BJ (cell line): ENCODE results near the gene FANCD2. TPM values are rescaled to one million over a fixed set of nuclear protein-coding genes. Genes with fewer than 3 reads are reported as not detected.
"Not testable (repeated sequence)": the region's sequence is repeated elsewhere in the genome, so short reads cannot be mapped to it uniquely, and the experiment has no call there.

Source experiments
- CTCF ChIA-PET: fragments of 350-600 bp; formaldehyde crosslinking; extraction: SDS; loops from one replicate; lab custom pipeline; 2021; ENCODE audit warnings: antibody characterized with exemption, inconsistent platforms; lab: Yijun Ruan, JAX
- POLR2A ChIA-PET: fragments of 300-600 bp; sonication (Branson Sonifier 250); formaldehyde crosslinking; extraction: SDS; loops from one replicate; lab custom pipeline; 2021; ENCODE audit warnings: antibody characterized with exemption; lab: Charles Lee
- DNase-seq: peaks from one replicate; pipeline ENCODE4 v3.0.0-alpha.2; 2011; ENCODE audit warnings: low read depth
- H3K27me3 ChIP-seq: 2 replicates; pipeline ENCODE4 v1.6.0; 2011; ENCODE audit warnings: low read length; ENCODE audit not compliant: control insufficient read depth, insufficient read depth
- H3K36me3 ChIP-seq: 2 replicates; pipeline ENCODE4 v1.5.1; 2011; ENCODE audit warnings: low read length; ENCODE audit not compliant: control insufficient read depth, insufficient read depth
- H3K4me3 ChIP-seq: 2 replicates; pipeline ENCODE4 v1.5.1; 2011; ENCODE audit warnings: low read depth, mild to moderate bottlenecking, control low read depth, low read length
- polyA plus RNA-seq: library from polyadenylated mRNA; depleted of rRNA; stranded (reverse); fragments of >200 nt; gene quantifications from 2 replicates; pipeline ENCODE4 v1.2.3, GENCODE V29; 2011
- TF ChIP-seq, protein P1 (sequence below): IDR thresholded peaks from 2 replicates; pipeline ENCODE4 v1.5.1; 2011; ENCODE audit warnings: low read depth, mild to moderate bottlenecking, control low read depth, inconsistent platforms, low read length, moderate library complexity; ENCODE audit not compliant: insufficient read depth

Gene FANCD2
- polyA plus RNA-seq, 1 experiment: 5.6 TPM

DNA sequence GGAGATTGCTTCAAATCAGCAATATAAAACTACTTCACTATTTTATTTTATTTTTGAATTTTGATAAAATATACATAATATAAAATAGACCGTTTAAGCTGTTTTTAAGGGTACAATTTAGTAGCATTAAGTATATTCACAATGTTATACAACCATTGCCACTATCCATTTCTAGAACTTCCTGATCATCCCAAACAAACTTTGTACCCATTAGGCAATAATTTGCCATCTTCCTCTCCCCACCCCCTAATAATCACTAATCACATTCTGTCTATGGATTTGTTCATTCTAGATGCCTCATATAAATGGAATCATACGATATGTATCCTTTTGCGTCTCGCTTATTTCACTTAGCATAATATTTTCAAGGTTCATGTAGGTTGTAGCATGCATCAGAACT is 28.9 kb downstream of the FANCD2 start:
- Histone ChIP-seq H3K27me3 (no peaks in the 10 kb centered on the region), H3K36me3 (no peaks in the 10 kb centered on the region), H3K4me3 (no peak overlapping the region)
- ChIA-PET CTCF (interaction anchor here (0.7 to 1.5 kb wide), 2 partner anchors 7 to 13 kb away, joined by 3 to 4 read pairs; no protein-coding TSS in a partner anchor), POLR2A (no interaction called here)
- DNase-seq: no peak
- TF ChIP-seq, protein P1, sequence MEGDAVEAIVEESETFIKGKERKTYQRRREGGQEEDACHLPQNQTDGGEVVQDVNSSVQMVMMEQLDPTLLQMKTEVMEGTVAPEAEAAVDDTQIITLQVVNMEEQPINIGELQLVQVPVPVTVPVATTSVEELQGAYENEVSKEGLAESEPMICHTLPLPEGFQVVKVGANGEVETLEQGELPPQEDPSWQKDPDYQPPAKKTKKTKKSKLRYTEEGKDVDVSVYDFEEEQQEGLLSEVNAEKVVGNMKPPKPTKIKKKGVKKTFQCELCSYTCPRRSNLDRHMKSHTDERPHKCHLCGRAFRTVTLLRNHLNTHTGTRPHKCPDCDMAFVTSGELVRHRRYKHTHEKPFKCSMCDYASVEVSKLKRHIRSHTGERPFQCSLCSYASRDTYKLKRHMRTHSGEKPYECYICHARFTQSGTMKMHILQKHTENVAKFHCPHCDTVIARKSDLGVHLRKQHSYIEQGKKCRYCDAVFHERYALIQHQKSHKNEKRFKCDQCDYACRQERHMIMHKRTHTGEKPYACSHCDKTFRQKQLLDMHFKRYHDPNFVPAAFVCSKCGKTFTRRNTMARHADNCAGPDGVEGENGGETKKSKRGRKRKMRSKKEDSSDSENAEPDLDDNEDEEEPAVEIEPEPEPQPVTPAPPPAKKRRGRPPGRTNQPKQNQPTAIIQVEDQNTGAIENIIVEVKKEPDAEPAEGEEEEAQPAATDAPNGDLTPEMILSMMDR: no peak

DNA sequence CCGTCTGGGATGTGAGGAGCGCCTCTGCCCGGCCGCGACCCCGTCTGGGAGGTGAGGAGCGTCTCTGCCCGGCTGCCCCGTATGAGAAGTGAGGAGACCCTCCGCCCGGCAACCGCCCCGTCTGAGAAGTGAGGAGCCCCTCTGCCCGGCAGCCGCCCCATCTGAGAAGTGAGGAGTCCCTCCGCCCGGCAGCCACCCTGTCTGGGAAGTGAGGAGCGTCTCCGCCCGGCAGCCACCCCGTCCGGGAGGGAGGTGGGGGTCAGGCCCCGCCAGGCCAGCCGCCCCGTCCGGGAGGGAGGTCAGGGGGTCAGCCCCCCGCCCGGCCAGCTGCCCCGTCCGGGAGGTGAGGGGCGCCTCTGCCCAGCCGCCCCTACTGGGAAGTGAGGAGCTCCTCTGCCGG is 43.8 kb downstream of the FANCD2 start:
- H3K27me3 ChIP-seq, CTCF ChIA-PET, H3K4me3 ChIP-seq, DNase-seq, POLR2A ChIA-PET, H3K36me3 ChIP-seq: not testable (repeated sequence)

DNA sequence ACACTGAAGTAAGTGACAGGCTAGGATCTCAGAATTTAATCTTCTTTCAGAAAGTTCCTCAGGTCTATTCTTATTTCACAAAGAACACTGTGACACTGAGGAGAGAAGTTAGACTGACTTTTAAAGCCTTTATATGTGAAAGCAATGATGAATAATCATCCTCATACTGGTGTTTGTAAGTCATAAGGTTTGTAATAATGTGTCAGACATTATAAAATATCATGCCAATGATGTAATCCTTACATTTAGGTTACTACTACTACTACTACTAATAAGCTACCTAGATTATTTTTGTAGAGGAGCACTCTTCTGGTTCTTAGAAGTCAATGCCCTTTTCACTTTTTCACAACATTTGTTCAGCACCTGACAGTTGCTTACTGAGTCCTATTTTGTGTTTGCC is 48.4 kb downstream of the FANCD2 start:
- DNase-seq: no peak
- CTCF ChIA-PET: interaction anchor here (0.7 kb wide), 1 partner anchor 12 kb away, joined by 3 read pairs; no protein-coding TSS in a partner anchor

DNA sequence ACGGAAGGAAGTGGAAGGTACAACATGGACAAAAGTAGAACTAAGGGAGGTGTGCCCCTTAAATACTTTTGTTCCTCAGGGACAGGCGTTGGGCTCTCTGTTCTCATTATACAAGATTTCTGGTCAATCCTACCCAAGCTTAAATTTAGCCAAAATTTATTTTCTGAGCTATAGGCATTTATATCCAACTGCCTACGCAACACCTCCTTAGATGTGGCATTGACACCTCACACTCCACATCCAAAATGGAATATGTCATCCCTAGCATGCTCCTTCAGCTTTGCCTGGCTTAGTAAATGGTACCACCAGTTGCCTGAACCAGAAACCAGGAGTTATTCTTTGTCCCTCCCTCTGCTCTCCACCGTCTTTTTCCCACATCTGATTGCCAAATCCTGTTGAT is 55.6 kb downstream of the FANCD2 start:
- TF ChIP-seq, protein P1: no peak
- Histone ChIP-seq H3K27me3 (no peaks in the 10 kb centered on the region), H3K36me3 (no peaks in the 10 kb centered on the region), H3K4me3 (no peak overlapping the region)
- DNase-seq: no peak
- POLR2A ChIA-PET: no interaction called here
- CTCF ChIA-PET: no interaction called here

More for the DNA sequence above, 48.4 kb downstream of the FANCD2 start:
- TF ChIP-seq, protein P1: no peak
- H3K36me3 ChIP-seq: no peaks in the 10 kb centered on the region
- no peak overlapping the region for H3K4me3 ChIP-seq
- no peaks in the 10 kb centered on the region for H3K27me3 ChIP-seq
- POLR2A ChIA-PET: no interaction called here

DNA sequence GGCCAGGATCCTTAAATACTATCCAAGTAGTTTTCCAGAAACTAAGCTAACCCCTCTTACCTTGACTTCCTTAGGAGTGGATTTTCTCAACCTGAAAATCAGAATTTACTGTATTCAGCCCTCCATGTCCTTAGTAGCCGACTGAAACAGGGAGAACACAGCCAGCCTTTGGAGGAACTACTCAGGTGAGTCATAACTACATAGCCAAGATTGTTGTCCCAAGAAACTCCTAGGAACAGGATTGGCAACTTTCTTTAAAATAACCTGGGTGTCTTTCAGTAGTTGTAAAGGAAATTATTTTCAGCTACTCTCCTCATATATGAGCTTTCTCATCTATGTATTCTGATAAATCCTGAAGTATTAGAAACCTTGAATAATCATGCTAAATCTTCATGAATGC is 59.5 kb downstream of the FANCD2 start:
- TF ChIP-seq, protein P1: no peak
- Histone ChIP-seq H3K27me3 (no peaks in the 10 kb centered on the region), H3K4me3 (no peak overlapping the region), H3K36me3 (no peaks in the 10 kb centered on the region)
- POLR2A ChIA-PET: no interaction called here
- DNase-seq: no peak
- CTCF ChIA-PET: no interaction called here

DNA sequence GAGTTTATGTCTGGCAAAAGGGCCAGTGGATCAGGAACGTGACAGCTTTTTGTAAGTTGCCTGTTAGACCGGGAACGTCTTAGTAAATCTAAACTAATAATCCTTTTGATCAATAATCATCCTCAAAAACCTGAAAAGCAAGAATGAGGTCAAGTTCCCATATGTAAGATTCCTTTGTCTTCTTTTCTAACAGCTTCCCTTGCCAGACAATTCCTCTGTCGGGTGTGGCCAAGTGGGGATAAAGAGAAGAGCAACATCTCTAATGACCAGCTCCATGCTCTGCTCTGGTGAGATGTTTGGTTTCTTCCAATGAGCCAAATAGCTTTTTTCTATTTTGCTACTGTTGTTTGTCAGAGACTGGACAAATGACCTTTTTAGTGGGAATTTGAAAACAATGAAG is 62.0 kb downstream of the FANCD2 start:
- H3K27me3 ChIP-seq: no peaks in the 10 kb centered on the region
- H3K4me3 ChIP-seq: no peak overlapping the region
- H3K36me3 ChIP-seq: no peaks in the 10 kb centered on the region; the same call in 1 of the 2 replicates
- no peak for DNase-seq
- TF ChIP-seq, protein P1: no peak
- ChIA-PET CTCF (interaction anchor here (1.2 kb wide), 2 partner anchors 11 to 146 kb away, joined by 3 to 5 read pairs; no protein-coding TSS in a partner anchor), POLR2A (no interaction called here)
